GM12874 (cell line): ENCODE measurements around the gene POLA2.

Experiments
- CTCF ChIP-seq: IDR thresholded peaks from 2 replicates; pipeline ENCODE4 v1.5.1; 2011; ENCODE audit warnings: low read depth, mild to moderate bottlenecking, control low read depth, low read length, moderate library complexity; ENCODE audit not compliant: insufficient read depth

The POLA2 gene

GRCh38 chr11:65226103-65226442 lies 35.7 kb upstream of the POLA2 start:
- no peak for TF ChIP-seq CTCF

GRCh38 chr11:65227879-65228278 lies 33.9 kb upstream of the POLA2 start:
- TF ChIP-seq CTCF, result no peak

GRCh38 chr11:65236194-65237059 lies 25.3 kb upstream of the POLA2 start:
- no peak for TF ChIP-seq CTCF

- TF ChIP-seq CTCF, result no peak
These were observed 20.6 kb upstream of the POLA2 start for GRCh38 chr11:65241134-65241533.

GRCh38 chr11:65241692-65242091 lies 20.1 kb upstream of the POLA2 start:
- no peak for TF ChIP-seq CTCF

GRCh38 chr11:65242389-65242788 lies 19.4 kb upstream of the POLA2 start:
- no peak for TF ChIP-seq CTCF

GRCh38 chr11:65243797-65244196 lies 18.0 kb upstream of the POLA2 start:
- TF ChIP-seq CTCF, result no peak
